SJCRH30 (cell line): ENCODE measurements around the gene ACSS3. TPM values are rescaled to one million over a fixed set of nuclear protein-coding genes. Genes with fewer than 3 reads are reported as not detected.
A peak's percentile ranks its signal among the peaks of the same experiment; 100 is the strongest.
"Not testable (repeated sequence)": the region's sequence is repeated elsewhere in the genome, so short reads cannot be mapped to it uniquely, and the experiment has no call there.

Experiments
- DNase-seq, 2 experiments: peaks; one replicate each; pipeline ENCODE4 v3.0.0-alpha.2; 2015 to 2020
- H3K27ac ChIP-seq: fragments of 250-450 bp; sonication (Bioruptor Pico); 2 replicates; pipeline ENCODE4 v1.5.1; 2020; ENCODE audit warnings: mild to moderate bottlenecking, moderate library complexity
- H3K27me3 ChIP-seq: fragments of 250-450 bp; sonication (Bioruptor Pico); 2 replicates; pipeline ENCODE4 v1.5.1; 2020; ENCODE audit warnings: mild to moderate bottlenecking, moderate library complexity
- H3K36me3 ChIP-seq: fragments of 250-450 bp; sonication (Bioruptor Pico); 2 replicates; pipeline ENCODE4 v1.5.1; 2020; ENCODE audit warnings: mild to moderate bottlenecking, moderate library complexity
- H3K4me1 ChIP-seq: fragments of 250-450 bp; sonication (Bioruptor Pico); 2 replicates; pipeline ENCODE4 v1.5.1; 2020; ENCODE audit warnings: mild to moderate bottlenecking, moderate library complexity
- H3K4me3 ChIP-seq: fragments of 250-450 bp; sonication (Bioruptor Pico); 2 replicates; pipeline ENCODE4 v1.5.1; 2020; ENCODE audit warnings: mild to moderate bottlenecking, moderate library complexity
- H3K9me3 ChIP-seq: fragments of 250-450 bp; sonication (Bioruptor Pico); replicated peaks from 2 replicates; pipeline ENCODE4 v1.5.1; 2020; ENCODE audit warnings: mild to moderate bottlenecking, moderate library complexity
- total RNA-seq: library from RNA; depleted of rRNA; stranded (reverse); fragments of >200 nt; shearing (Covaris generic); gene quantifications from 2 replicates; pipeline ENCODE4 v1.2.3, GENCODE V29; 2014

ACSS3 gene
- total RNA-seq, 1 experiment from 2014 or later = 24.4 TPM

DNA sequence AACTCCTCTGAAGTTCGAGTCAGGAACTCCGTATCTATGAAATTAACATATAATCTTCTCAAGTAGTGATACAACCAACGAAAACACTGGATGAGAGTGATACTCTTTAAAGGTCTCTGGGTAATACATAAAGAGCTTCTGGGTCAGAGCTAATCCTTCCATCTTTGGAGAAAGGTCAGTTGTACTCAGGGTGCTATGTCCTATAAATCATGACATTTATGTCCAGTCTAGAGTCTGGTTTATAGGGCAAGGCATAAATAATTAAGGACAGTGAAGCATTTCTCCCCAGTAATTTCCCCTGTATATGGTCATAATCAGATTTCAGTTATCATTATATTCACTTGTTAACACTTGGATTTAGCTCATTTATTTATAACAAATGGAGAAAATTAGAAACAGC lies 90.6 kb downstream of the ACSS3 start:
- Histone ChIP-seq H3K36me3 (no peaks in the 10 kb centered on the region), H3K4me1 (peaks cover 5% of the 10 kb centered on the region; the same call in 1 of the 2 replicates), H3K9me3 (no peaks in the 10 kb centered on the region; the same call in 1 of the 2 replicates), H3K27me3 (no peaks in the 10 kb centered on the region), H3K4me3 (no peak overlapping the region), H3K27ac (no peak overlapping the region)
- no peak for DNase-seq

DNA sequence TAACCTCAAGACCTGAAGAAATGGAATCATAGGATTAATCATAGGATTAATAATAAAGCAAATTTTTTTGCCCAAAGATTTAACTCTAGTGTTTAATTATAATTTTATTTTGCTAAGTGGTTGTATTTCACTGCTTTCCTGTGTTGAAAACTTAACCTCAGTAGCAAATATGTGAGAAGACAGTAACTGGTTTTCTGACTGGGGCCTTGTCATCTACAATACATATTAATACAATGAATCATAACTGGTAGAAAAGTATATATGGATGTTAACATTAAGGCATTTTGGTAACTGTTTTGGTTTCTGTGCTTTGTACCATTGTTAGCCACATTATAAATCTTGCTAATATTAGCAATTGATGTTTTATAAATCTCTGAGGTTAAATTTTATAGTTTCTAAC lies 92.2 kb downstream of the ACSS3 start:
- DNase-seq = no peak
- Histone ChIP-seq H3K4me1 (peaks cover 5% of the 10 kb centered on the region; the same call in 1 of the 2 replicates), H3K9me3 (no peaks in the 10 kb centered on the region; the same call in 1 of the 2 replicates), H3K4me3 (no peak overlapping the region), H3K36me3 (no peaks in the 10 kb centered on the region; the same call in 1 of the 2 replicates), H3K27ac (no peak overlapping the region), H3K27me3 (no peaks in the 10 kb centered on the region)

DNA sequence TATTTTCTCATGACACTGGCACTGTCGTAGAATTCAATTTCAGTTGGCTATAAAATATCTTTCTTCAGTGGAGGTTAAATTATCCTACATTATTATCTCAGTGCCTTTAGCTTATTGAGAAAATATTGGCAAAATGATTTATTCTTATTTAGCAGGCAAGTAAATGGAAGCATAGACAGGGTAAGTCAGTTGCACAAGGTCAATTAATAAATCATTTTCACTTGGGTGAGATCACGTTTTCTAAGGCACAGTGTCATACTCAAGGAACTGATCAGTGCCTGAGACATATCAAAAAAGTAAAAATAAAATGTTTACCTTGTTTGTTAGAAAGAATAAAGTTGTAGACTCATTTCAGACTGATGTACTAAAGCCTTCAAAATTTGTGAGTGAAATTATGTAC lies 95.0 kb downstream of the ACSS3 start:
- H3K4me3 ChIP-seq = no peak overlapping the region
- peaks cover 3% of the 10 kb centered on the region for H3K36me3 ChIP-seq
- H3K4me1 ChIP-seq = 0 out of 2 replicates have a peak, but pooled peaks cover under 1% of the 10 kb centered on the region
- no peak overlapping the region for H3K27ac ChIP-seq
- DNase-seq = no peak
- H3K9me3 ChIP-seq = peaks cover 4% of the 10 kb centered on the region
- H3K27me3 ChIP-seq = no peaks in the 10 kb centered on the region

GRCh38 chr12:81174664-81175063 lies 96.8 kb downstream of the ACSS3 start:
- H3K4me3 ChIP-seq = no peak overlapping the region
- DNase-seq = no peak
- peaks cover 4% of the 10 kb centered on the region for H3K9me3 ChIP-seq
- H3K36me3 ChIP-seq = peaks cover 3% of the 10 kb centered on the region
- no peak overlapping the region for H3K27ac ChIP-seq
- H3K4me1 ChIP-seq = no peaks in the 10 kb centered on the region
- H3K27me3 ChIP-seq = no peaks in the 10 kb centered on the region

GRCh38 chr12:81176796-81177195 lies 98.9 kb downstream of the ACSS3 start:
- H3K9me3 ChIP-seq = peaks cover 4% of the 10 kb centered on the region
- no peak overlapping the region for H3K4me3 ChIP-seq
- no peaks in the 10 kb centered on the region for H3K4me1 ChIP-seq
- H3K36me3 ChIP-seq = peaks cover 3% of the 10 kb centered on the region
- H3K27ac ChIP-seq = no peak overlapping the region
- no peaks in the 10 kb centered on the region for H3K27me3 ChIP-seq
- DNase-seq = peak in 1 of 2 experiments; percentile 10

- H3K27me3 ChIP-seq = no peaks in the 10 kb centered on the region
- H3K4me1 ChIP-seq = no peaks in the 10 kb centered on the region
- no peak for DNase-seq
- peaks cover 4% of the 10 kb centered on the region for H3K9me3 ChIP-seq
- H3K27ac ChIP-seq = no peak overlapping the region
- peaks cover 8% of the 10 kb centered on the region for H3K36me3 ChIP-seq
- H3K4me3 ChIP-seq = no peak overlapping the region
Measured at GRCh38 chr12:81181691-81182090, 103.8 kb downstream of the ACSS3 start.

DNA sequence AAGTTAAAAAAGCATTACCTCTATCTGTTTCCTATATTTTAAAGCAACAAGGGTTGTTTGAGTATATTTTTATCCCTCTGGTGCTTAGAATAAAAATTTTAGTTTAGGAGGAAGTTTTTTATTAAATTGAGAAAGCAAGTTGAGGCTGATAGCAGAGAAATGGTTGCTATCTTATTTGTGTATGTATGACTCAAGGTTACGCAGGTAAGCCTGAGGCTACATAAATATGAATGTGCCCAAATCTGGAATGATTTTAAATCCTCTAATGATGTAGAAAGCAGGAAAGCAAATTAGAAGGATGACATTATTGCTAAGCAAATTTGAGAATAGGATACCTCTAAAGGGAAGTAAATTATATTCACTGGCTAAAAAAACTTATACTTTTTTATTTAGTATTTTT lies 109.8 kb downstream of the ACSS3 start:
- Histone ChIP-seq H3K4me1 (no peaks in the 10 kb centered on the region), H3K9me3 (no peaks in the 10 kb centered on the region), H3K36me3 (peaks cover 8% of the 10 kb centered on the region; the same call in 1 of the 2 replicates), H3K27me3 (no peaks in the 10 kb centered on the region), H3K27ac (no peak overlapping the region), H3K4me3 (no peak overlapping the region)
- DNase-seq = no peak

- no peak overlapping the region for H3K4me3 ChIP-seq
- no peaks in the 10 kb centered on the region for H3K4me1 ChIP-seq
- H3K27ac ChIP-seq = no peak overlapping the region
- 0 out of 2 replicates have a peak, but pooled peaks cover 2% of the 10 kb centered on the region for H3K36me3 ChIP-seq
- no peak for DNase-seq
- H3K27me3 ChIP-seq = no peaks in the 10 kb centered on the region
- H3K9me3 ChIP-seq = no peaks in the 10 kb centered on the region
Measured at GRCh38 chr12:81196595-81196994, 118.7 kb downstream of the ACSS3 start.

DNA sequence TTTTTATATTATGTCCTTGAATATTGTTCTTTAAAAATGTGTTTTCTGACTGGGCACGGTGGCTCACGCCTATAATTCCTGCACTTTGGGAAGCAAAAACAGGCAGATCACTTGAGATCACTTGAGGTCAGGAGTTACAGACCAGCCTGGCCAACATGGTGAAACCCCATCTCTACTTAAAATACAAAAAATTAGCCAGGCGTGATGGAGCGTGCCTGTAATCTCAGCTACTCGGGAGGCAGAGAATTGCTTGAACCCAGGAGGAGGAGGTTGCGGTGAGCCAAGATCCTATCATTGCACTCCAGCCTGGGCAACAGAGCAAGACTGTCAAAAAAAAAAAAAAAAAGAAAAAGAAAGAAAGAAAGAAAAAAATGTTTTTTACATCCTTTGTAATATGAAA lies 122.7 kb downstream of the ACSS3 start:
- H3K4me1 ChIP-seq, H3K4me3 ChIP-seq, DNase-seq, H3K27me3 ChIP-seq, H3K9me3 ChIP-seq, H3K27ac ChIP-seq, H3K36me3 ChIP-seq: not testable (repeated sequence)

DNA sequence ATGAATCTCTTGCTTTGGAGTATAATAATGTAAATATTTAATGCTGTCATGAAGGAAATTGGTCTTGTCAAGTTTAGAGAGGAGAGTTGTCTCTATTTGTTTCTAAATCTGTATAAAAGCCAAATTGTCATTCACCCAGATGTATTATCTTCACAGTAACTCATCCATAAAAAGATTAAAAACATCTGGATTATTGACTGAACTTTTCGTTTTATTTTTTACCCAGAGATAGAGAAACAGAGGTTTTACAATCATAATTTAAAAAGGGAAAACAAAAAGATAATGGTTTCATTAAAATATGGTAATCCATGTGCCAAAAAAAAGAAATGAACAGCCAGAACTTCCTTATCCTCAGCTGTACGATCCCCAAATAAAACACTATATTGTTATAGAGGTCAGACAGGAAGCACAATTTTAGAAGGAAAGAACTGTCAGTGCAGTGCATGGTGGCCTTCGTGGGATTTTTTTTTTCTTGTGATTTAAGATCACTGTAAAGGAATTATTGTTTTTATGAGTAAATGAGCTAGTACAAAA lies 125.9 kb downstream of the ACSS3 start:
- DNase-seq = no peak
- H3K4me1 ChIP-seq = no peaks in the 10 kb centered on the region
- no peaks in the 10 kb centered on the region for H3K36me3 ChIP-seq
- H3K4me3 ChIP-seq = no peak overlapping the region
- H3K27ac ChIP-seq = no peak overlapping the region
- H3K27me3 ChIP-seq = no peaks in the 10 kb centered on the region
- no peaks in the 10 kb centered on the region for H3K9me3 ChIP-seq

DNA sequence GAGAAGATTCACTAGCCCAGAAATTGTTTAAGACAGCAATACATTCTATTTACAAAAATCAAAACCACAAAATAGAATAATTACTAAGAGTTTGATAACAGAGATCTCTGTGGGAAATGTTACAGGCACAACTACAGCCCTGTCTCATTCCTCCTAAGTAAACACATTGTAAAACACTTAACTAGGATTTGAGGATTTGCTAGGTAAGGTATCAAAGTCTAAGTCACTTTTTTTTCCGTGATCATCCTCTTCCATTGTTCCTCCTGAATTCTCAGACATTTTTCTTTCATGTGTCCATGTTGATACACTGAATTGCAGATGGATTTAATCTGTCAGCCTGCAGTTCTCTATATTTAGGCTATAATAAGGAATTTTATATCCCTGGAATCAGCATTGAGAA lies 127.5 kb downstream of the ACSS3 start:
- H3K27me3 ChIP-seq = no peaks in the 10 kb centered on the region
- no peaks in the 10 kb centered on the region for H3K36me3 ChIP-seq
- H3K4me1 ChIP-seq = peaks cover 9% of the 10 kb centered on the region
- no peaks in the 10 kb centered on the region for H3K9me3 ChIP-seq
- no peak for DNase-seq
- H3K27ac ChIP-seq = no peak overlapping the region
- no peak overlapping the region for H3K4me3 ChIP-seq

GRCh38 chr12:81206429-81206828 lies 128.6 kb downstream of the ACSS3 start:
- no peak overlapping the region for H3K27ac ChIP-seq
- no peak overlapping the region for H3K4me3 ChIP-seq
- H3K4me1 ChIP-seq = peaks cover 9% of the 10 kb centered on the region
- no peaks in the 10 kb centered on the region for H3K27me3 ChIP-seq
- no peaks in the 10 kb centered on the region for H3K36me3 ChIP-seq
- no peaks in the 10 kb centered on the region for H3K9me3 ChIP-seq
- no peak for DNase-seq

DNA sequence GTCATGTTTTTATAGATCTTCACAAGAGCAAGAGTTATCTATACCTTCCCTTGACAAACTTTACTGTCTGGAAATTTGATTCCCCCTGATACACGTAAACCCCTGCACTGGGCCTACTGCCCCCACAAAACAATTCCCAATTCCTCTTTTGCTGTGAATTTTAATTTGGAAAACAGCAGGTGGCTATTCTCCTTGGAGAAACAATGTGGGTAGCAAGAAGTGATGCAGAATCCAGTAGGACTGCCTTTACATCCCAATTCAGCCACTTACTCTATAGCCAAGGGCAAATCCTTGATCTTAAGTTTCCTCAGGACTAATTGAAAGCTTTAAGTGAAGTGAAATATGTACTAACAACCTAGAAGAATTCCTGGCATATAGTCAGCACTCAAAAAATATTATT lies 129.3 kb downstream of the ACSS3 start:
- Histone ChIP-seq H3K36me3 (no peaks in the 10 kb centered on the region), H3K9me3 (no peaks in the 10 kb centered on the region), H3K4me3 (no peak overlapping the region), H3K4me1 (peaks cover 9% of the 10 kb centered on the region), H3K27me3 (no peaks in the 10 kb centered on the region), H3K27ac (no peak overlapping the region)
- no peak for DNase-seq

- H3K4me1 ChIP-seq = peaks cover 9% of the 10 kb centered on the region
- no peak overlapping the region for H3K27ac ChIP-seq
- H3K4me3 ChIP-seq = no peak overlapping the region
- no peak for DNase-seq
- no peaks in the 10 kb centered on the region for H3K36me3 ChIP-seq
- no peaks in the 10 kb centered on the region for H3K9me3 ChIP-seq
- H3K27me3 ChIP-seq = no peaks in the 10 kb centered on the region
Measured at GRCh38 chr12:81207664-81208063, 129.8 kb downstream of the ACSS3 start.

DNA sequence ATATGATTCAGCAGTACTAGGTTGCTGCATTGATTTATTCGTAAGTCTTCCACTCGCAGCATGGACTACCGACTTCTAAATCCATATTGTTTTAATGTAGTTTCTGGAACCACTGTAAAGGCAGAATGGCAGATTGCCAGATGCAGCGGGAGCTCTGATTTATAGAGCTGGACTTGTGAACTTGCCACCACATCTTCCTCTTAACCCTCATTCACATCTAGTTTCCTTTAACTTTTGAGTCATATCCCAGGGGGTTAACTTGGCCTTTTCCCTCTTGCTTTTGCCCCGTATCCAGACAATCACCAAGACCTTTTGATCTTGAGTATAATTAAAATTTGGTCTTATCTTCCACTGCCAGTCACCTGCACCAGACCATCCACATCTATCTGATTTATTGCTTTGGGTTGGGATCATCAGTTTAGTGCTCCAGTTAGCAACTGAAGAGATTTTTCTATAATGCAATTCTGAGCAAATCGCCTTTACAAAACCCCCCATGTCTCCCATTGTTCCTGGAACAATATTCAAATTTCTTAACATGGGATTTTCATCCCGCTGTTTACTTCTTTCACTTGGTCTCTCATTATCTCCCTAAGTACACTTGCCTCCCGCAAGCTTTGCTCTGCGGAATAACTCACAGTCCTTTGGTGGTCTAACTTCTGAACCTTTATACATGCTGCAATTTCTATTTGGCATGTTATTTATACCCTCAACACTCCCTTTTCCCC lies 130.5 kb downstream of the ACSS3 start:
- no peak overlapping the region for H3K4me3 ChIP-seq

DNA sequence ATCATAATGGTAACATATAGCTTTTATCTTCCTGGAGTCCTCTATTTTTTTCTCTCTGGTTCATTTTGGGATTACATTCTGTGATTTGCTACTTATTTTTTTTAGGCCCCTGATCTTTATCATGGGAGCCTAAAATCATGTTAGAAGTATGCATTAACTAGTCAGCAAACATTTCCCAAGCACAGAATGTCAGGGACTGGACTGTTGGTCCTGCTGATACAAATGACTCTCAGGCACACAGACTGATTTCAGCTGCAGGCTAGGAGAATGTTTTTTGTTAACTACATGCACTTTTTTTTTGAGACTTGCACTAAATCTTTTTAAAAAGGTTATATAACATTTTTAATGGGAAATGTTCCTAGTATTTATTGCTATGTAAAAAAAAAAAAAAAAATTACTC lies 131.1 kb downstream of the ACSS3 start:
- peaks cover 9% of the 10 kb centered on the region for H3K4me1 ChIP-seq
- no peak overlapping the region for H3K27ac ChIP-seq
- H3K27me3 ChIP-seq = no peaks in the 10 kb centered on the region
- H3K9me3 ChIP-seq = no peaks in the 10 kb centered on the region
- no peak for DNase-seq
- no peaks in the 10 kb centered on the region for H3K36me3 ChIP-seq
- no peak overlapping the region for H3K4me3 ChIP-seq

More for the DNA sequence above, 130.5 kb downstream of the ACSS3 start:
- H3K9me3 ChIP-seq = no peaks in the 10 kb centered on the region
- no peaks in the 10 kb centered on the region for H3K36me3 ChIP-seq
- H3K4me1 ChIP-seq = peaks cover 9% of the 10 kb centered on the region
- no peaks in the 10 kb centered on the region for H3K27me3 ChIP-seq
- DNase-seq = no peak
- H3K27ac ChIP-seq = no peak overlapping the region
